HCT116 (cell line): ENCODE data around the gene PANX2. TPM values are rescaled to one million over a fixed set of nuclear protein-coding genes. Genes with fewer than 3 reads are reported as not detected.

Experiments used
- ATAC-seq: fragments of 200-7000 bp; cut with Tn5 transposase; 2 replicates; pipeline ENCODE4 v1.9.1; 2020; ENCODE audit warnings: mild to moderate bottlenecking, moderate library complexity
- BruUV-seq: library from RNA; stranded (reverse); fragments of 400-500 nt; replicated peaks from 2 replicates; lab custom pipeline; 2021; lab: Mats Ljungman, UMichigan
- CTCF ChIA-PET: fragments of 300-600 bp; sonication (Branson Sonifier 250); formaldehyde crosslinking; loops from one replicate; lab custom pipeline; 2021; ENCODE audit warnings: antibody characterized with exemption; lab: Charles Lee
- POLR2A ChIA-PET: fragments of 300-600, 350-600 bp; sonication (Branson Sonifier 250); formaldehyde crosslinking; loops from one replicate; lab custom pipeline; 2021; ENCODE audit warnings: antibody characterized with exemption; lab: Charles Lee
- RAD21 ChIA-PET, 2 experiments: fragments of 300-600 bp; sonication (Branson Sonifier 250); formaldehyde crosslinking; loops; one replicate each; lab custom pipeline; 2023; ENCODE audit warnings: low total read pairs in 2 of 2; ENCODE audit not compliant: uncharacterized antibody in 2 of 2, unreplicated experiment in 2 of 2, low non-redundant PET in 1 of 2; lab: Charles Lee
- DNase-seq: peaks from one replicate; pipeline ENCODE4 v3.0.0-alpha.2; 2010; ENCODE audit warnings: low read depth, low spot score
- H2AFZ ChIP-seq: fragments of 200-600 bp; shearing (Covaris generic), sonication (generic); 2 replicates; pipeline ENCODE4 v1.6.1; 2017; ENCODE audit warnings: low read depth, mixed run types, mixed read lengths, antibody characterized with exemption, low read length; ENCODE audit not compliant: poor library complexity, severe bottlenecking
- H3K27ac ChIP-seq: 2 replicates; pipeline ENCODE4 v1.5.1; 2012; ENCODE audit warnings: low read depth, low read length
- H3K27me3 ChIP-seq: fragments of 200-600 bp; sonication (generic); 2 replicates; pipeline ENCODE4 v1.6.1; 2016; ENCODE audit warnings: mixed run types, low read length, mixed read lengths; ENCODE audit not compliant: insufficient read depth
- H3K36me3 ChIP-seq, 2 experiments: fragments of 200-500 bp in 1 of 2; fragments of 200-600 bp in 1 of 2; sonication (Bioruptor generic) in 1 of 2; sonication (generic) in 1 of 2; 2 replicates each; pipeline versions ENCODE4 v1.5.1 to v1.6.1; 2014 to 2016; ENCODE audit warnings: low read length in 2 of 2, inconsistent platforms in 1 of 2, mixed read lengths in 1 of 2, mixed run types in 1 of 2; ENCODE audit not compliant: insufficient read depth in 2 of 2, control insufficient read depth in 1 of 2
- H3K4me1 ChIP-seq, 2 experiments: fragments of 200-600 bp in 1 of 2; sonication (generic) in 1 of 2; 2 replicates each; pipeline versions ENCODE4 v1.5.1 to v1.6.1; 2012 to 2017; ENCODE audit warnings: low read length in 2 of 2, inconsistent platforms in 1 of 2, mild to moderate bottlenecking in 1 of 2, mixed read lengths in 1 of 2, mixed run types in 1 of 2, moderate library complexity in 1 of 2; ENCODE audit not compliant: insufficient read depth in 2 of 2, control insufficient read depth in 1 of 2
- H3K4me2 ChIP-seq: fragments of 200-600 bp; sonication (generic); 2 replicates; pipeline ENCODE4 v1.6.1; 2017; ENCODE audit warnings: mixed run types, low read length, mixed read lengths
- H3K4me3 ChIP-seq, 2 experiments: fragments of 200-600 bp in 1 of 2; sonication (generic) in 1 of 2; replicated peaks in 1 of 2; 2 replicates each; pipeline ENCODE4 v1.5.1; 2011 to 2016; ENCODE audit warnings: low read length in 2 of 2, control low read depth in 1 of 2, low read depth in 1 of 2, mild to moderate bottlenecking in 1 of 2, mixed read lengths in 1 of 2, mixed run types in 1 of 2
- H3K79me2 ChIP-seq: fragments of 200-600 bp; sonication (generic); 2 replicates; pipeline ENCODE4 v1.6.1; 2017; ENCODE audit warnings: mild to moderate bottlenecking, mixed run types, low read length, moderate library complexity, mixed read lengths; ENCODE audit not compliant: insufficient read depth
- H3K9ac ChIP-seq: fragments of 200-600 bp; sonication (generic); 2 replicates; pipeline ENCODE4 v1.6.1; 2016; ENCODE audit warnings: low read length, mixed read lengths
- H3K9me2 ChIP-seq: fragments of 200-600 bp; sonication (generic), shearing (Covaris generic); 2 replicates; pipeline ENCODE4 v1.6.1; 2017; ENCODE audit warnings: mixed run types, mild to moderate bottlenecking, moderate library complexity; ENCODE audit not compliant: insufficient read depth
- H3K9me3 ChIP-seq, 2 experiments: fragments of 200-500 bp in 1 of 2; fragments of 200-600 bp in 1 of 2; sonication (Bioruptor generic) in 1 of 2; sonication (generic) in 1 of 2; 2 replicates each; pipeline ENCODE4 v1.6.1; 2014 to 2017; ENCODE audit warnings: low read length in 2 of 2, mixed read lengths in 2 of 2, inconsistent platforms in 1 of 2, low read depth in 1 of 2, mild to moderate bottlenecking in 1 of 2, mixed run types in 1 of 2, moderate library complexity in 1 of 2; ENCODE audit not compliant: control insufficient read depth in 1 of 2, insufficient read depth in 1 of 2
- H4K20me1 ChIP-seq: fragments of 200-600 bp; sonication (generic), shearing (Covaris generic); 2 replicates; pipeline ENCODE4 v1.6.1; 2017; ENCODE audit warnings: mixed run types, mild to moderate bottlenecking, moderate library complexity; ENCODE audit not compliant: insufficient read depth
- CEBPB ChIP-seq: IDR thresholded peaks from 2 replicates; pipeline ENCODE4 v1.6.1; 2012; ENCODE audit warnings: low read depth
- CTCF ChIP-seq, 3 experiments: fragments of 200-600 bp in 1 of 3; sonication (generic) in 1 of 3; IDR thresholded peaks in 2 of 3; conservative IDR thresholded peaks in 1 of 3; 2 replicates each; pipeline ENCODE4 v1.5.1; 2012 to 2017; ENCODE audit warnings: low read depth in 2 of 3, low read length in 2 of 3, antibody characterized with exemption in 1 of 3, borderline replicate concordance in 1 of 3, control low read depth in 1 of 3, mild to moderate bottlenecking in 1 of 3, mixed read lengths in 1 of 3, mixed run types in 1 of 3, moderate library complexity in 1 of 3; ENCODE audit not compliant: insufficient read depth in 1 of 3
- EGR1 ChIP-seq: IDR thresholded peaks from 2 replicates; pipeline ENCODE4 v1.6.1; 2012; ENCODE audit warnings: low read depth
- MAX ChIP-seq: IDR thresholded peaks from 2 replicates; pipeline ENCODE4 v1.6.1; 2012
- POLR2A ChIP-seq: IDR thresholded peaks from 2 replicates; pipeline ENCODE4 v1.7.0; 2011; ENCODE audit warnings: borderline replicate concordance; ENCODE audit not compliant: insufficient read depth, insufficient read length; ENCODE audit errors: extremely low read depth
- REST ChIP-seq: IDR thresholded peaks from 2 replicates; pipeline ENCODE4 v1.6.1; 2012; ENCODE audit warnings: low read depth
- SRF ChIP-seq: IDR thresholded peaks from 2 replicates; pipeline ENCODE4 v1.6.1; 2012; ENCODE audit warnings: low read depth
- YY1 ChIP-seq: IDR thresholded peaks from 2 replicates; pipeline ENCODE4 v1.6.1; 2011; ENCODE audit warnings: low read length, low read depth, moderate library complexity, mild to moderate bottlenecking; ENCODE audit not compliant: insufficient replicate concordance; ENCODE audit errors: extremely low read depth
- ZFX ChIP-seq: fragments of 450-650 bp; IDR thresholded peaks from 2 replicates; pipeline ENCODE4 v1.6.1; 2017
- intact Hi-C: fragments of 100-400 bp; cut with micrococcal nuclease; formaldehyde crosslinking; loops from 2 replicates; pipeline ENCODE4 v1.10.0; 2022
- total RNA-seq: library from RNA; stranded (reverse); gene quantifications from one replicate; pipeline ENCODE4 v1.2.1, GENCODE V29; 2021; ENCODE audit not compliant: unreplicated experiment

The PANX2 gene
- total RNA-seq, 1 experiment from 2014 or later, result 8.0 TPM

DNA sequence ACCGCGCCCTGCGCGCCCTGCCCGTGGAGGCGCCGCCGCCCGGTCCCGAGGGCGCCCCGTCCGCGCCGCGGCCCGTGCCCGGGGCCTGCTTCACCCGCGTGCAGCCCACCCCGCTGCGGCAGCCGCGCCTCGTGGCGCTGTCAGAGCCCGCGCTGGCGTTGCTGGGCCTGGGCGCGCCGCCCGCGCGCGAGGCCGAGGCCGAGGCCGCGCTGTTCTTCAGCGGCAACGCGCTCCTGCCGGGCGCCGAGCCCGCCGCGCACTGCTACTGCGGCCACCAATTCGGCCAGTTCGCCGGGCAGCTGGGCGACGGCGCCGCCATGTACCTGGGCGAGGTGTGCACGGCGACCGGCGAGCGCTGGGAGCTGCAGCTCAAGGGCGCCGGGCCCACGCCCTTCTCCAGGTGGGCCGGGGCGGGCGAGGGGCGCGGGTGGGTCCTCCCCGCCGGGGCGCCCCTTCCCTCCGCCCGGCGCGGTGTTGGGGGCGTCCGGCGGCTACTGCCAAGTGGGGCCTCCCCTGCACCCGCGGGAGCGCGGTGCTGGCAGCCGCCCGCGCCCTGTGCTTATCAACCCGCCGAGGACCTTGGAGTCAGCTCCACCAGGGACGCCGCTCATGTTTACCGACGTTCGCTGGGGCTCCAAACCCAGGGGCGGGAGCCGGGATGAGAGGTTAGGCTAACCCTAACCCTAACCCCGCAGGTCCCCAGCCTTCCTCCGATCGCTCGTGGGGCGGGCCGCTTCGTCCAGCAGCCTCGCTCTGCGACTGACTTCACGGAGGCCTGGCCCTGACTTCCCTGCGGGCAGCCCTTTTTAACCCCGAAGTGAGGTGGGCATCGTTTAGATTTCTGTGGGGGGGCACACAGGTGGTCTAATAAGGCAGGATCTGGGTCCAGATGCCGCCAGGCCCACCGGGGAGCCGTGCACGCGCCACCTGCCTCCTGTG is 30.9 kb downstream of the PANX2 start:
- H2AFZ ChIP-seq, result no peak overlapping the region
- POLR2A ChIA-PET, result no interaction called here
- CTCF ChIA-PET, result no interaction called here
- peaks cover 0 to 8% of the 10 kb centered on the region in 2 experiments; a peak in 1 of 4 replicates for H3K9me3 ChIP-seq
- peaks cover 0 to 12% of the 10 kb centered on the region in 2 experiments; a peak in 2 of 4 replicates for H3K36me3 ChIP-seq
- no peak for TF ChIP-seq EGR1
- TF ChIP-seq SRF, result no peak
- 0 out of 2 replicates have a peak, but pooled peaks have one; percentile 27 for TF ChIP-seq MAX
- peak; percentile 97 for TF ChIP-seq ZFX
- no peak for TF ChIP-seq YY1
- DNase-seq (no peak), ATAC-seq (peak; percentile 29)
- no peaks in the 10 kb centered on the region for H3K9me2 ChIP-seq
- H3K4me3 ChIP-seq, result peak overlapping the region; percentile 61 to 65
- H4K20me1 ChIP-seq, result no peaks in the 10 kb centered on the region
- intact Hi-C loops, result loop anchor here (10.0 kb wide), 1 partner anchor 267 kb away; no protein-coding TSS in a partner anchor
- H3K27me3 ChIP-seq, result no peaks in the 10 kb centered on the region
- H3K27ac ChIP-seq, result peak overlapping the region; percentile 93
- H3K9ac ChIP-seq, result peak overlapping the region; percentile 67
- H3K4me2 ChIP-seq, result peak overlapping the region; percentile 95
- H3K79me2 ChIP-seq, result peaks cover 10% of the 10 kb centered on the region
- H3K4me1 ChIP-seq, result peaks cover 9 to 24% of the 10 kb centered on the region in 2 experiments; a peak in 3 of 4 replicates
- BruUV-seq, result no TSS peak
- RAD21 ChIA-PET, result no interaction called here

DNA sequence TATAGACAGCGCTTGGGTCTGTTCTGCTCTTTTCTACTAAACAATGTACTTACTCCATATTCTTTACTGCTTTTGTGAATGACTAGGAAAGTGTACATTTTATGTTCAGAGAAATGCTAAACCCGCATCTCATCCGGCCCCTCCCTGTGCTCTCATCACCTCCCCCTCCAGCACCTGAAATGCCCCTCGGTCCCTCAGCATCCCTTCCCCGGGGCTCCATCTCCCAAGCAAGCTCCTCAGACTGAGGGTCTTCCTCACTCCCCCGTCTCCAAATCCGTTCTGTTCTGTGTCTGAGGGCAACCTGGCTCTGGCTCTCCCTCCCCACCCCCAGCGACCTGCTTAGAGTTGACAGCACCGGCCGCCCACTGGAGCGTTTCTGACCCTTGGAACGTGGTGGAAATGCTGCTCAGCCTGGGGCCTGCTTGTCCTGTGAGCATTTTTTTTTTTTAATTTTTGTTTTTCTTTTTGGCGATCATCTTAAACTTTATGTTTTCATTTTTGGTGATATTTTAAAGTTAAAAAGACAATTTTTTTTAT is 31.7 kb downstream of the PANX2 start:
- Histone ChIP-seq H3K36me3 (peaks cover 2 to 8% of the 10 kb centered on the region in 2 experiments; a peak in 2 of 4 replicates), H3K4me3 (peak overlapping the region; percentile 61 to 65), H3K27me3 (no peaks in the 10 kb centered on the region), H3K79me2 (peaks cover 10% of the 10 kb centered on the region), H4K20me1 (no peaks in the 10 kb centered on the region), H3K27ac (no peak overlapping the region; the same call in 1 of the 2 replicates), H2AFZ (no peak overlapping the region), H3K9me2 (no peaks in the 10 kb centered on the region), H3K9ac (peak overlapping the region; percentile 67), H3K4me2 (peak overlapping the region; percentile 95), H3K4me1 (peaks cover 9 to 31% of the 10 kb centered on the region in 2 experiments), H3K9me3 (peaks cover 0 to 8% of the 10 kb centered on the region in 2 experiments; a peak in 1 of 4 replicates)
- ChIA-PET RAD21 (no interaction called here), CTCF (no interaction called here), POLR2A (no interaction called here)
- intact Hi-C loops, result loop anchor here (10.0 kb wide), 1 partner anchor 267 kb away; no protein-coding TSS in a partner anchor
- BruUV-seq, result no TSS peak
- no peak for DNase-seq
- no peak for ATAC-seq
- no peak for TF ChIP-seq EGR1
- TF ChIP-seq CEBPB, result no peak
- TF ChIP-seq SRF, result no peak
- no peak for TF ChIP-seq MAX
- TF ChIP-seq POLR2A, result no peak
- TF ChIP-seq CTCF (IDR thresholded peaks at IDR 0.05 in 2 of 3, conservative IDR thresholded peaks at IDR 0.05 in 1 of 3; ENCODE audit: borderline replicate concordance in 1 of 3, insufficient read depth in 1 of 3, low read depth in 2 of 3, low read length in 2 of 3), result no peak
- no peak for TF ChIP-seq REST
